AG04450 (cell line): ENCODE measurements around the gene REXO4. TPM values are rescaled to one million over a fixed set of nuclear protein-coding genes. Genes with fewer than 3 reads are reported as not detected.

Experiments
- CTCF ChIA-PET: fragments of 300-600, 350-600 bp; formaldehyde crosslinking; extraction: SDS; loops from one replicate; lab custom pipeline; 2022; ENCODE audit warnings: antibody characterized with exemption, inconsistent platforms; lab: Charles Lee
- POLR2A ChIA-PET: fragments of 350-600 bp; formaldehyde crosslinking; extraction: SDS; loops from one replicate; lab custom pipeline; 2021; ENCODE audit warnings: antibody characterized with exemption, inconsistent platforms; lab: Yijun Ruan, JAX
- DNase-seq: peaks from one replicate; pipeline ENCODE4 v3.0.0-alpha.2; 2011; ENCODE audit warnings: low read depth, low spot score
- H3K27ac ChIP-seq: one replicate; pipeline ENCODE4 v1.5.1; 2012; ENCODE audit warnings: low read depth, low read length, control low read depth
- H3K27me3 ChIP-seq: one replicate; pipeline ENCODE4 v1.6.0; 2012; ENCODE audit warnings: low read length; ENCODE audit not compliant: control insufficient read depth, insufficient read depth
- H3K4me3 ChIP-seq: 2 replicates; pipeline ENCODE4 v1.5.1; 2011; ENCODE audit warnings: mild to moderate bottlenecking, low read depth, low read length, control low read depth
- H3K9me3 ChIP-seq: 2 replicates; pipeline ENCODE4 v1.5.1; 2012; ENCODE audit warnings: low read length; ENCODE audit not compliant: control insufficient read depth, insufficient read depth
- polyA plus RNA-seq: library from polyadenylated mRNA; depleted of rRNA; stranded (reverse); fragments of >200 nt; gene quantifications from 2 replicates; pipeline ENCODE4 v1.2.3, GENCODE V29; 2011
- TF ChIP-seq, protein P1 (sequence below): IDR thresholded peaks from 2 replicates; pipeline ENCODE4 v1.5.1; 2011; ENCODE audit warnings: low read depth, low read length, control low read depth, inconsistent platforms

The REXO4 gene
- polyA plus RNA-seq, 1 experiment, result 21.0 TPM

GRCh38 chr9:133463864-133464615, 46.2 kb upstream of the REXO4 start:
- peaks cover 2% of the 10 kb centered on the region for H3K27me3 ChIP-seq
- TF ChIP-seq, protein P1, sequence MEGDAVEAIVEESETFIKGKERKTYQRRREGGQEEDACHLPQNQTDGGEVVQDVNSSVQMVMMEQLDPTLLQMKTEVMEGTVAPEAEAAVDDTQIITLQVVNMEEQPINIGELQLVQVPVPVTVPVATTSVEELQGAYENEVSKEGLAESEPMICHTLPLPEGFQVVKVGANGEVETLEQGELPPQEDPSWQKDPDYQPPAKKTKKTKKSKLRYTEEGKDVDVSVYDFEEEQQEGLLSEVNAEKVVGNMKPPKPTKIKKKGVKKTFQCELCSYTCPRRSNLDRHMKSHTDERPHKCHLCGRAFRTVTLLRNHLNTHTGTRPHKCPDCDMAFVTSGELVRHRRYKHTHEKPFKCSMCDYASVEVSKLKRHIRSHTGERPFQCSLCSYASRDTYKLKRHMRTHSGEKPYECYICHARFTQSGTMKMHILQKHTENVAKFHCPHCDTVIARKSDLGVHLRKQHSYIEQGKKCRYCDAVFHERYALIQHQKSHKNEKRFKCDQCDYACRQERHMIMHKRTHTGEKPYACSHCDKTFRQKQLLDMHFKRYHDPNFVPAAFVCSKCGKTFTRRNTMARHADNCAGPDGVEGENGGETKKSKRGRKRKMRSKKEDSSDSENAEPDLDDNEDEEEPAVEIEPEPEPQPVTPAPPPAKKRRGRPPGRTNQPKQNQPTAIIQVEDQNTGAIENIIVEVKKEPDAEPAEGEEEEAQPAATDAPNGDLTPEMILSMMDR, result no peak
- H3K27ac ChIP-seq, result no peak overlapping the region
- no peak overlapping the region for H3K4me3 ChIP-seq
- H3K9me3 ChIP-seq, result no peaks in the 10 kb centered on the region
- DNase-seq, result no peak
- CTCF ChIA-PET, result no interaction called here
- POLR2A ChIA-PET, result no interaction called here

DNA sequence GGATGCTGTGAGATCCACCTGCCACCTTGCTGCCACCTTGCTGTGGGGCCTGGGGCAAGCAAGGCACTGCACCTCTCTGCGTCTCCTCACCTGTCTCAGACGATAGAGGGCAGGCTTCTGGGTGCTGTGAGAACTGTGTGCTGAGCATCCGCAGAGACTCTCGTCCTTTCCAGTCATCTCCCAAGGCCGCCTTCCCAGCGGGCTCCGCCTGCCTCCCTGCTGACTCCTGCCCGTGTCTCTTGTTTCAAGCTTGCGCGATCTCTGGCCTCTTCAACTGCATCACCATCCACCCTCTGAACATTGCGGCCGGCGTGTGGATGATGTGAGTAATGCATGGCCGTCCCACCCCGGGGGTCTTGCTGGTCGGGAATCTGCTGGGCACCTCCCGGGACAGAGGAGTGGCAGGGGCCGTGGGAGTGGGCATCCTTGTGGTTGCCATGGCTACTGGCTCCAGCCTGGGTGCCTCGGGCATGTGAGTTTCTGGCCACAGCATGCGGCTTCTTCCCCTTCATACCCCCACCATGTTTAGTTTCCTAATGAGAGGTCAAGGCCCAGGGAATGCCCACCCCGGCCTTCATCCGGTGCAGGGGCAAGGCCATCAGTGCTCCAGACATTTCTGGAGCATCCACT, 45.5 kb upstream of the REXO4 start:
- Histone ChIP-seq H3K4me3 (no peak overlapping the region), H3K9me3 (no peaks in the 10 kb centered on the region), H3K27me3 (peaks cover 4% of the 10 kb centered on the region), H3K27ac (no peak overlapping the region)
- POLR2A ChIA-PET, result no interaction called here
- no peak for DNase-seq
- TF ChIP-seq, protein P1, result no peak
- CTCF ChIA-PET, result no interaction called here

GRCh38 chr9:133461975-133462374, 44.2 kb upstream of the REXO4 start:
- peaks cover 4% of the 10 kb centered on the region for H3K27me3 ChIP-seq
- POLR2A ChIA-PET, result no interaction called here
- H3K4me3 ChIP-seq, result no peak overlapping the region
- DNase-seq, result no peak
- TF ChIP-seq, protein P1, result no peak
- no peaks in the 10 kb centered on the region for H3K9me3 ChIP-seq
- CTCF ChIA-PET, result no interaction called here
- H3K27ac ChIP-seq, result no peak overlapping the region

DNA sequence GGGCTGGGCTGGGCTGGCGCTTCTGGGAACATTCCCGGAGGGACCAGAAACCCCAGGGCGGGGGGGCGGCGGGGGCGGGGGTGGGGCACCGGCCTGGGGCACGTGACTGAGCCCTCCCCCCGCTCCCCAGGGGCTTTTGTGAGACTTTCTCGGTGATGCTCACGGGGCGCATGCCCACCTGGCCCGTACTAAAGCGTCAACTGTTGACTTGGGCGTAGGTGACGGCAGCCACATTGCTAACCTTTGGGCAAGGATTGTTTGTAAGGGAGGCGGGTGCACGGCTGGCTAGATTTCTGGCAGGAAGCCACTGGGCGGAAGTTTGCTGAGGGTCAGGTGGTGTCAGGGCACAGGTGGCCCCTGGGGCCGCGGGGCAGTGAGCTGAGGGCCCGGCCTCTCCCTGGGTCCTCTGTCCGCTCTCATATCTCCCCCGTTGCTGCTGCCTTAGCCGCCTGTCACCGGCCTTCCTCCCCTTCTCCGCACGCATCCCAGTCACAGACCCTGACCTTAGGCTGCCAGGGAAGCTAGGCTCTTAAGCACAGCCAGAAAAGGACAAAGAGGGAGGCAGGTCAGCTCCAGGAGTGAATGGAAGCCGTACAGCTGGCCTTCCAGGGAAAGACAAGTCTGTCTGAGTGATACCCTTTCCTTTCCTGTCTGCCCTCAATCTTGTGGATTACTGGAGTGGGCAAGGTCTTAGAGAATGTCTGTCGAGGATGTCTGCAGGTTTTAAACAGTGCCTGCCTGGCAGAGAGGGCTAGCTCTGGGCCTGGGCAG, 42.8 kb upstream of the REXO4 start:
- TF ChIP-seq, protein P1, result no peak
- CTCF ChIA-PET, result interaction anchor here (1.5 kb wide), 1 partner anchor 26 kb away, joined by 6 read pairs; no protein-coding TSS in a partner anchor
- DNase-seq, result no peak
- POLR2A ChIA-PET, result interaction anchor here (1.5 kb wide), 1 partner anchor 113 kb away, joined by 3 read pairs; the partner anchor contains the start of genes MED22 and RPL7A
- H3K9me3 ChIP-seq, result no peaks in the 10 kb centered on the region
- H3K4me3 ChIP-seq, result peak overlapping the region; percentile 86
- peaks cover 4% of the 10 kb centered on the region for H3K27me3 ChIP-seq
- H3K27ac ChIP-seq, result no peak overlapping the region
